Measurements from ENCODE around the gene EFHC1. TPM values are rescaled to one million over a fixed set of nuclear protein-coding genes. Genes with fewer than 3 reads are reported as not detected.
A peak's percentile ranks its signal among the peaks of the same experiment; 100 is the strongest.

EFHC1 gene
- total and polyA plus RNA-seq, 2 of the 13 experiments (the other 11 are each of a cell fraction or from before 2014, with no cell fraction given): 23.4 to 29.5 TPM

GRCh38 chr6:52551483-52552277, 131.5 kb downstream of the EFHC1 start (continued):
- TF ChIP-seq KAT2B (IDR thresholded peaks at IDR 0.05; ENCODE audit: borderline replicate concordance, low read depth, low read length) (no peak), ZNF580 (CRISPR knock-in tag; IDR thresholded peaks at IDR 0.05; ENCODE audit: borderline replicate concordance, low read depth) (no peak), ATF3 (CRISPR knock-in tag; IDR thresholded peaks at IDR 0.05) (no peak), REXO4 (CRISPR knock-in tag; IDR thresholded peaks at IDR 0.05; ENCODE audit: borderline replicate concordance) (no peak), ZNF574 (CRISPR knock-in tag; IDR thresholded peaks at IDR 0.05) (0 out of 2 replicates have a peak, but pooled peaks have one; percentile 27), KLF6 (CRISPR knock-in tag; IDR thresholded peaks at IDR 0.05) (no peak), RARG (CRISPR knock-in tag; IDR thresholded peaks at IDR 0.05; ENCODE audit: low read depth) (no peak), ZBTB42 (CRISPR knock-in tag; IDR thresholded peaks at IDR 0.05) (no peak), ZNF850 (CRISPR knock-in tag; conservative IDR thresholded peaks at IDR 0.05) (no peak), DPF2 (CRISPR knock-in tag; IDR thresholded peaks at IDR 0.05; ENCODE audit: borderline replicate concordance, low read depth) (no peak), ATF1 (CRISPR knock-in tag; IDR thresholded peaks at IDR 0.05) (no peak), ZNF777 (CRISPR knock-in tag; IDR thresholded peaks at IDR 0.05) (no peak), ATF2 (CRISPR knock-in tag; IDR thresholded peaks at IDR 0.05) (no peak), ZNF326 (CRISPR knock-in tag; IDR thresholded peaks at IDR 0.05; ENCODE audit: borderline replicate concordance) (no peak), BHLHE40 (IDR thresholded peaks at IDR 0.05; ENCODE audit: low read length) (no peak), ZNF879 (CRISPR knock-in tag; IDR thresholded peaks at IDR 0.05) (no peak), TFAP4 (IDR thresholded peaks at IDR 0.05; ENCODE audit: borderline replicate concordance, low read depth) (peak; percentile 95), EZH2 (conservative IDR thresholded peaks at IDR 0.05; ENCODE audit: low read depth, low read length) (no peak), CENPX (CRISPR knock-in tag; IDR thresholded peaks at IDR 0.05) (no peak), GATAD2A (CRISPR knock-in tag; IDR thresholded peaks at IDR 0.05) (peak; percentile 48; the same call in 1 of the 2 replicates), ELF4 (CRISPR knock-in tag; IDR thresholded peaks at IDR 0.05; ENCODE audit: borderline replicate concordance) (no peak), SAP130 (CRISPR knock-in tag; IDR thresholded peaks at IDR 0.05; ENCODE audit: low read depth) (peak; percentile 26; the same call in 1 of the 2 replicates), SRY (CRISPR knock-in tag; IDR thresholded peaks at IDR 0.05) (no peak), FOXO4 (CRISPR knock-in tag; conservative IDR thresholded peaks at IDR 0.05) (no peak), SMARCE1 (IDR thresholded peaks at IDR 0.05; ENCODE audit: borderline replicate concordance) (no peak)
